ENCODE results near the gene TXNRD3. TPM values are rescaled to one million over a fixed set of nuclear protein-coding genes. Genes with fewer than 3 reads are reported as not detected.
A peak's percentile ranks its signal among the peaks of the same experiment; 100 is the strongest.

TXNRD3 gene
- total and polyA plus RNA-seq, 10 donors, result 3.7 to 12.9 (median 6.5) TPM

GRCh38 chr3:126667631-126668449 lies 12.9 kb upstream of the TXNRD3 start:
- intact Hi-C loops (cut with DNase I; ENCODE audit: low total_unique reads), result no loop called here
- 85 to 95% (median 90%) methylated on average over 15 of the region's 15 CpGs for WGBS, 5 donors
- H3K9me3 ChIP-seq, result peaks cover 0 to 13% (median 0%) of the 10 kb centered on the region in 8 donors
- peaks cover 0 to 27% (median 0%) of the 10 kb centered on the region in 7 donors for H3K27me3 ChIP-seq (replicated peaks in 1 of 7)
- peak; percentile 59 for DNase-seq
- H3K27ac ChIP-seq, result no peak overlapping the region
- TF ChIP-seq POLR2AphosphoS5 (IDR thresholded peaks at IDR 0.05), result no peak
- TF ChIP-seq POLR2A (IDR thresholded peaks at IDR 0.05), result no peak
- TF ChIP-seq, protein P1, sequence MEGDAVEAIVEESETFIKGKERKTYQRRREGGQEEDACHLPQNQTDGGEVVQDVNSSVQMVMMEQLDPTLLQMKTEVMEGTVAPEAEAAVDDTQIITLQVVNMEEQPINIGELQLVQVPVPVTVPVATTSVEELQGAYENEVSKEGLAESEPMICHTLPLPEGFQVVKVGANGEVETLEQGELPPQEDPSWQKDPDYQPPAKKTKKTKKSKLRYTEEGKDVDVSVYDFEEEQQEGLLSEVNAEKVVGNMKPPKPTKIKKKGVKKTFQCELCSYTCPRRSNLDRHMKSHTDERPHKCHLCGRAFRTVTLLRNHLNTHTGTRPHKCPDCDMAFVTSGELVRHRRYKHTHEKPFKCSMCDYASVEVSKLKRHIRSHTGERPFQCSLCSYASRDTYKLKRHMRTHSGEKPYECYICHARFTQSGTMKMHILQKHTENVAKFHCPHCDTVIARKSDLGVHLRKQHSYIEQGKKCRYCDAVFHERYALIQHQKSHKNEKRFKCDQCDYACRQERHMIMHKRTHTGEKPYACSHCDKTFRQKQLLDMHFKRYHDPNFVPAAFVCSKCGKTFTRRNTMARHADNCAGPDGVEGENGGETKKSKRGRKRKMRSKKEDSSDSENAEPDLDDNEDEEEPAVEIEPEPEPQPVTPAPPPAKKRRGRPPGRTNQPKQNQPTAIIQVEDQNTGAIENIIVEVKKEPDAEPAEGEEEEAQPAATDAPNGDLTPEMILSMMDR (IDR thresholded peaks at IDR 0.05 in 8 of 11, conservative IDR thresholded peaks at IDR 0.05 in 3 of 11), result no peak
- no peak overlapping the region for H3K4me3 ChIP-seq
- H3K36me3 ChIP-seq, result no peaks in the 10 kb centered on the region
- H3K4me1 ChIP-seq, result no peaks in the 10 kb centered on the region

DNA sequence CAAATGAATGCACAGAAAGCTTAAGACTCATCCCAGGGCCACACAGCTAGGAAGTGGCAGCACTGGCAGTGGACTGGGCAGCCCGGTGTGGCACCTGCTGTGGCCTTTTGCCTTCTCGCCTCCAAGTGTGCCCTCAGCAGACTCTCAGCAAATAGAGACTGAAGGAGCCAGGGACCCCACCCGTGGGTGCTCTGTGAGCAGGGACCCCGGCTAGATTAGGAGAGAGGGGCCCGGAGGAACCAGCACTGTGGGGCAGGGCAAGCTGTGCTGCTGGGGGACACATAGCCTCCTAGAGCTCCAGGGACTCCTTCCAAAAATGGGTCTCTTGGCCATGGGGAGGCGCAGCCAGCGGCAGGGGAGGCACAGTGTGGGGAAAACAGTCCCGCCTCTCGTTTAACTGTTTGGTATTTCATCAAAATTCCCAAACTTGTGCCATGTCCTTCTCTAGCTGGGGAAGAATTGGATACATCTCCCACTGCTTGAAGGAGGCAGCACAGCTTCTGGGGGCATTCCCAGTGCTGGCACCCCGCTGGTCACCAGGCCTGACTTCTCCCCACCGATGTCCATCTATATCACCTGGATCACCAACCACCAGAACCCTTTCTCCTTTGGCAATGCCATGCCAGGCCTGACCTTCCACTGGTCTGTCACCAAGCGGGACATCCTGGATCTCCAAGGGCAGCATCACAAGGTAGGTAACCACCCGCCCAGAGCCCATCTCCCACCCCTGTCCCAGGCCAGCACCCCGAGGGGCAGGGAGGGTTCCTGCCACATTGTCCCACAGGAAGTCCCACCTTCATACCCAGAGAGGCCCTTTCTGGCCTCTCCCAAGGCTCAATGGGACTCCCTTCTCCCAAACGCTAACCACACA lies 12.0 kb upstream of the TXNRD3 start:
- TF ChIP-seq POLR2A (IDR thresholded peaks at IDR 0.05), result no peak
- TF ChIP-seq, protein P1 (IDR thresholded peaks at IDR 0.05 in 8 of 11, conservative IDR thresholded peaks at IDR 0.05 in 3 of 11), result no peak
- TF ChIP-seq POLR2AphosphoS5 (IDR thresholded peaks at IDR 0.05), result no peak
- WGBS, 5 donors, result 82 to 91% (median 87%) methylated on average over 12 to 15 of the region's 15 CpGs

GRCh38 chr3:126665959-126666657 lies 11.2 kb upstream of the TXNRD3 start:
- 60 to 78% (median 71%) methylated on average over 12 to 15 of the region's 15 CpGs for WGBS, 5 donors
- DNase-seq, result peak; percentile 39
- peaks cover 0 to 5% (median 0%) of the 10 kb centered on the region in 8 donors for H3K9me3 ChIP-seq
- TF ChIP-seq POLR2AphosphoS5 (IDR thresholded peaks at IDR 0.05) (no peak), POLR2A (IDR thresholded peaks at IDR 0.05) (no peak)
- TF ChIP-seq, protein P1 (IDR thresholded peaks at IDR 0.05 in 8 of 11, conservative IDR thresholded peaks at IDR 0.05 in 3 of 11), result no peak
- H3K36me3 ChIP-seq, result no peaks in the 10 kb centered on the region
- H3K27ac ChIP-seq, result no peak overlapping the region
- peaks cover 0 to 44% (median 0%) of the 10 kb centered on the region in 7 donors for H3K27me3 ChIP-seq (replicated peaks in 1 of 7)
- intact Hi-C loops (cut with DNase I; ENCODE audit: low total_unique reads), result no loop called here
- H3K4me1 ChIP-seq, result no peaks in the 10 kb centered on the region
- H3K4me3 ChIP-seq, result no peak overlapping the region

More for the DNA sequence above, 12.0 kb upstream of the TXNRD3 start:
- Histone ChIP-seq H3K27me3 (replicated peaks in 1 of 7) (peaks cover 0 to 36% (median 0%) of the 10 kb centered on the region in 7 donors), H3K36me3 (no peaks in the 10 kb centered on the region), H3K9me3 (peaks cover 0 to 13% (median 0%) of the 10 kb centered on the region in 8 donors), H3K27ac (no peak overlapping the region), H3K4me1 (no peaks in the 10 kb centered on the region), H3K4me3 (no peak overlapping the region)
- intact Hi-C loops (cut with DNase I; ENCODE audit: low total_unique reads), result no loop called here
- DNase-seq, result peak; percentile 60

Data from spleen (tissue), 11 donors.